ENCODE measurements around the gene HEPHL1.
"Not testable (repeated sequence)": the region's sequence is repeated elsewhere in the genome, so short reads cannot be mapped to it uniquely, and the experiment has no call there.

The HEPHL1 gene, protein sequence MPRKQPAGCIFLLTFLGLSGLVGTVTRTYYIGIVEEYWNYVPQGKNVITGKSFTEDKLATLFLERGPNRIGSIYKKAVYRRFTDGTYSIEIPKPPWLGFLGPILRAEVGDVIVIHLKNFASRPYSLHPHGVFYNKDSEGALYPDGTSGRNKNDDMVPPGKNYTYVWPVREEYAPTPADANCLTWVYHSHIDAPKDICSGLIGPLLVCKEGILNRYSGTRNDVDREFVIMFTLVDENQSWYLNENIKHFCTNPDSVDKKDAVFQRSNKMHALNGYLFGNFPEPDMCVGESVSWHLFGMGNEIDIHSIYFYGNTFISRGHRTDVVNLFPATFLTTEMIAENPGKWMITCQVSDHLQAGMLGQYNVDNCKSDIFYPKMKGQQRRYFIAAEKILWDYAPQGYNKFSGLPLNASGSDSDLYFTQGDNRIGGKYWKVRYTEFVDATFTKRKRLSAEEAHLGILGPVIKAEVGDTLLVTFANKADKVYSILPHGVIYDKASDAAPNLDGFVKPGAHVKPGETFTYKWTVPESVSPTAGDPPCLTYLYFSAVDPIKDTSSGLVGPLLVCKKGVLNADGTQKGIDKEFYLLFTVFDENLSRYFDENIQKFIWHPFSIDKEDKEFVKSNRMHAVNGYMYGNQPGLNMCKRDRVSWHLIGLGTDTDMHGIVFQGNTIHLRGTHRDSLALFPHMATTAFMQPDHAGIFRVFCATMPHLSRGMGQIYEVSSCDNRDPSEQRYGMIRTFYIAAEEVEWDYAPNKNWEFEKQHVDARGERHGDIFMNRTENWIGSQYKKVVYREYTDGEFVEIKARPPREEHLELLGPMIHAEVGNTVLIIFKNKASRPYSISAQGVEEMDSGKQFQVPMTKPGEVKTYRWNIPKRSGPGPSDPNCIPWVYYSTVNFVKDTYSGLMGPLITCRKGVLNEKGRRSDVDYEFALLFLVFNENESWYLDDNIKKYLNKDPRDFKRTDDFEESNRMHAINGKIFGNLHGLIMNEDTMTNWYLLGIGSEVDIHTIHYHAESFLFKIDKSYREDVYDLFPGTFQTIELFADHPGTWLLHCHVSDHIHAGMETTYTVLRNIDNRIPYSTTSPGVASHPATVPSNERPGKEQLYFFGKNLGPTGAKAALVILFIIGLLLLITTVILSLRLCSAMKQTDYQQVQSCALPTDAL

GRCh38 chr11:94020777-94021481 lies at the start of gene HEPHL1:
Gene HEPHL1, plus strand, starts transcription at chr11:94021354. Its CDS starts 15 bp downstream, at chr11:94021369.
- DNase-seq (ENCODE audit: low read depth): no peak

DNA sequence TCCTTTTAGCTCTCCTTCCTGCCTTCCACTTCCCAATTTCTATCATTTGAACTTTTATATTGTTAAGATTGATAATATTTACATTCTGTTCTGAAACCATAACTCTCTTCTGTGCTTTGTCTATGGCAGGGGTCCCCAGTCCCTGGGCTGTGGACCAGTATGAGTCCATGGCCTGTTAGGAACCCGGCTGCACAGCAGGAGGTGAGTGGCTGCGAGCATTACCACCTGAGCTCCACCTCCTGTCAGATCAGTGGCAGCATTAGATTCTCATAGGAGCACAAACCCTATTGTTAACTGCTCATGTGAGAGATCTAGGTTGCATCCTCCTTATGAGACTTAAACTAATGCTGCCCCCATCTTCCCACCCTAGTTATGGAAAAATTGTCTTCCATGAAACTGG lies 48.4 kb upstream of the HEPHL1 start:
- no peak for DNase-seq (ENCODE audit: low read depth)

DNA sequence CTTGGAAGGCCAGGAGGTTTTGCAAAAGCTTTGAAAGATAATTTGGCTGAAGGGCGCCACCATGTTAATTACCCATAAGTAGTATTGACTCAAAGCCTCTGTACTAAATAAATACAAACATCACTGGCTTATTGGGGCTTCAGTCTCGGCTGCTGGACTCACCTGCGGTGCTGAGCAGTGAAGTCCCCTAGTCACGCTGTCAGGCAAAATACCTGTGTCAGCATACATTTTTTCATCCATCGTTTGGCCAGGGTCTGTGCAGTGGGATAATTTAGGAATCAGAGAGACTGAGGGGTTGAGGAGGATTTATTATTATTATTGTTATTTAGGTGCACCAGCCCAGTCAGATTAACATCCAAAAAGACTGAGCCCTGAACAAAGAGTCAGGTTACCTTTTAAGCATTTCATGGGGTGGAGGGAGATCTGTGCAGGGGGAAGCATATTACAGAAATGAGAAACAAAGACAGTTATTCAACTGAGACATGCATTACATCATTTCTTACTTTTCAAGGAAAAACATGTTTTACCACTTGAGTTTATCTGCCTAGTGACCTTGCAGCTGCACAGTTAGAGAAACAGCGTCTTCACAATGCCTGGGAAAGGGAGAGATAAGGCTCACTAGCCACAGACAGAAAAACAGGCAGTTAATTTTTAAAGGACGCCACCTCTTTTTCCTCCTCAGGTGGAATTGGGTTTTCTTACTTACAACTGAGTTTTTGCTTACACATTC lies 47.7 kb upstream of the HEPHL1 start:
- DNase-seq (ENCODE audit: low read depth): not testable (repeated sequence)

DNA sequence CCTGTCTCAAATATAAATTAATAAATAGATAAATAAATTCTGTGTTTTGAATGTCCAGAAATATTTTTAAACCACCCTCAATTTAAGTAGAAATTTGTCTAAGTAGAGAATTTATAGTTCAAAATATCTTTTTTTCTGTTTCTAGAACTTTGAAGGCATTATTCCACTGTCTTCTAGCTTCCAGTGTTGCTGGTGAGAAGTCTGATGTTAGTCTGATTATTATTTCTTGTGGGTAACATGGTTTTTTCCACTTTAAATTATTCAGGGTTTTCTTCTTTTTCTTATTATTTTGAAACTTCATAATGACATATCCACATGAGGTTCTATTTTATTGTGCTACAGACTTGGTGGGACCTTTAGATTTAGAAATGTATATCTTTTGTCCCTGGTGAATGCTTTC lies 46.4 kb upstream of the HEPHL1 start:
- DNase-seq (ENCODE audit: low read depth): no peak

GRCh38 chr11:93976577-93977254 lies 44.4 kb upstream of the HEPHL1 start:
- not testable (repeated sequence) for DNase-seq (ENCODE audit: low read depth)

GRCh38 chr11:93983542-93984195 lies 37.5 kb upstream of the HEPHL1 start:
- no peak for DNase-seq (ENCODE audit: low read depth)

- DNase-seq (ENCODE audit: low read depth): no peak
Measured at GRCh38 chr11:93984196-93984567, 37.0 kb upstream of the HEPHL1 start.

DNA sequence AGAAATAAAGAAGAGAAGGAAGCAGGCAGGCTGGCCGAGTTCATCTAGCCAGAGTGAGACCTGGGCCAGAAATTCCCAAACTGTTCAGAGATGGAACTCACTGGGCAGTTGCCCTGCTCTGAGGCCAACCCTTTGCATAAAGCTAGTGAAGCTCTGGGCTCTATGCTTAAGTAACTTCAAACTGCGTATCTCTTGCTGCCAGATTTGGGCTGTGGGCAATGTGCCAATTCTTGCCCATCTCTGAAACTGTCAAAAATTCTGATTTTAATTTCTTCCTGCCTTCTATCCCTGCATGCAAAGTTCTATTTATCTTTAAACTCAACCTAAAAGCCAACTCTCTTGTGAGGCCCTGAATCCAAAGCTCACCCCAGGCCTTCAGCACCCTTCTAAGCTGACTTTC lies 36.2 kb upstream of the HEPHL1 start:
- no peak for DNase-seq (ENCODE audit: low read depth)

DNA sequence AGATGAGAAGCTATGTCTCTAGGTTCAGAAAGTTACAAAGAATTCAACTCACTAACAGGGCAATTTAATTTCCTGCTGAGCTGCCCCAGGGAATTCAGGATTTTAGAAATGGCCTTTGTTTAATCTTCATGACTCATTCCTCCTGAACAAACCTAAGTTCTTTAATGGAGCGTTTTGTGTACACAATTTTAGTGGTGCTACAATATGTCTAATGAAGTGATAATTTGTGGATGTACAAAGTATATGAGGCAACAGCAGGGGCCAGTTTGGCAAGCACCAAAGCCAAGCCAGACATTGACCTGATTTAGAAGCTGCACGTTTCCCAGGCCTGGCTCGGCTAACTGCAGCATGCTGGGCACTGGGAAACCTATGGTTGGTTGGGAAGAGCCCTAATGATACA lies 34.4 kb upstream of the HEPHL1 start:
- DNase-seq (ENCODE audit: low read depth): no peak

- DNase-seq (ENCODE audit: low read depth): no peak
Measured at GRCh38 chr11:93988455-93988854, 32.7 kb upstream of the HEPHL1 start.

GRCh38 chr11:93988912-93989311 lies 32.2 kb upstream of the HEPHL1 start:
- DNase-seq (ENCODE audit: low read depth): no peak

GRCh38 chr11:93993747-93994146 lies 27.4 kb upstream of the HEPHL1 start:
- no peak for DNase-seq (ENCODE audit: low read depth)

GRCh38 chr11:93997741-93998140 lies 23.4 kb upstream of the HEPHL1 start:
- no peak for DNase-seq (ENCODE audit: low read depth)

- DNase-seq (ENCODE audit: low read depth): no peak
Measured at GRCh38 chr11:94000659-94001058, 20.5 kb upstream of the HEPHL1 start.

DNA sequence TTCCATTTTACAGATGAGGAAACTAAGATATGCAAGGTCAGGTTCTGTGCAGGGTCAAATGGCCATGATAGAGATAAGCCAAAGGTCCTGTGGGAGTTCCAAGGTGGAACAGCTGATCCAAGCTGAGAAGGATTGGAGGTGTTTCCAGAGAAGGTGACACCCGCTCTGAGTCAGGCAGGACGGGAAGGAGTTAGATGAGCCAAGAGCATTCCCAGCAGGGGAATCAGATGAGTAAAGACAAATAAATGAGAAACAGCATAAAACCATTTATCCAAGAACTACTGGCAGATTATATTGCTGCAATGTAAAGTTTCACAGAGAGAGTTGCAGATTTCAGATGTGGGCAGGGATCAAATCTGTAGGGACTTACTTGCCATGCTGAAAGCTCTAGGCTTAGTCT lies 18.9 kb upstream of the HEPHL1 start:
- no peak for DNase-seq (ENCODE audit: low read depth)

DNA sequence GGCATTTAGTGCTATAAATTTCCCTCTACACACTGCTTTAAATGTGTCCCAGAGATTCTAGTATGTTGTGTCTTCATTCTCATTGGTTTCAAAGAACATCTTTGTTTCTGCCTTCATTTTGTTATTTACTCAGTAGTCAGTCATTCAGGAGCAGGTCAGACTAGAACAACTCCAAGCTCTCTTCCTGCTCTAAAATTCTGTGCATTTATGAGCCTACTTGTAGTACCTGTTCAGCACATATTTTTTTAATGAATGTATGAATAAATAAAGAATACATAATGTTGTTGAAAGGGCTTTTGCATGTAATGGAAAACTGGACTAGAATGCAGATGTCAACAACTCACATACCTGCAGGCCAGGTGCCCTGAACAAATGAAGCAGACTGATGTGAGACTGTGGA lies 13.7 kb upstream of the HEPHL1 start:
- no peak for DNase-seq (ENCODE audit: low read depth)

DNA sequence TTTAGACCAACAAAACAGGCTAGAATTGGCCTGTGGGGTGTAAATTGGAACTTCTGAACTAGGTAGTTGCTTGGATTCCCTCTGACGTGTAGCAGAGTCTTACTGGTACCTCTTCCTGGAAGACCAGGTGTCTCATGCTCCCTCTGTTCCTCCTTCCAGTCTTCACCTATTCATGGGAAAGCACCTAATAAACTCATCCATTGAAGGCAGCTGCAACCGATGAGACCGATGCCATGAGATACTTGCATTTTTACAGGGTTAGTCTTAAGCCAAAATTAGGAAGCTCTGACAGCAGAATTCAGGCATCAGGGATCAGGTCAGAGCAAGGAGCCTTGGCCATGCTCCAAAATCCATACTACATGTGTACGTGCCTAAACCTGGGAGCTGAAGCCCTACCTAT lies 13.2 kb upstream of the HEPHL1 start:
- no peak for DNase-seq (ENCODE audit: low read depth)

GRCh38 chr11:94010136-94010535 lies 11.0 kb upstream of the HEPHL1 start:
- DNase-seq (ENCODE audit: low read depth): no peak

DNA sequence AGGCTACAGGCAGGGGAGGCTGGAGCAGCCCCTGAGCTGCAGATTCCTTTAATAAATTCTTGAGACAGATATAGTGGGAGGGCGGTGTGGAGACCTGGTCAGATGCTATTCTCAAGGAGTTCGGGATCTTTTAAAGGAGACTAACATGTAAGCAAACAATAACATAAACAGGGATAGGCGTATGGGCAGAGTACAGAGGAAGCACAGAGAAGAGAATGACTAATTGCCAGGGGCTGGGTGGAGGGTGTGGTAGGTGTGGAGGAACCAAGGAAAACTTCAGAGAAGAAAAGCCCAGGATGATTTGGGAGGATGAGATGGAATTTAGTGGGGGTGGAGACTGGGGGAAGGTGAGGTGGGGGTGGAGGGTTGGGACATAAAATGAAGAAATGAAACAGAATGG lies 9.7 kb upstream of the HEPHL1 start:
- no peak for DNase-seq (ENCODE audit: low read depth)

GRCh38 chr11:94017446-94017845 lies 3.7 kb upstream of the HEPHL1 start:
- no peak for DNase-seq (ENCODE audit: low read depth)

All from activated T-helper 1 cell treated with Interleukin-2 at 50 U/mL for 16 hours (primary cell).